NCI-H1092 (cell line): Measurements from ENCODE around the gene SLC25A42.
"Not testable (repeated sequence)": the region's sequence is repeated elsewhere in the genome, so short reads cannot be mapped to it uniquely, and the experiment has no call there.

Source experiments
- DNase-seq: peaks from one replicate; lab custom pipeline; 2025; lab: John Stamatoyannopoulos, UW

The SLC25A42 gene

GRCh38 chr19:19135713-19136112 is 71.9 kb downstream of the SLC25A42 start:
- not testable (repeated sequence) for DNase-seq

- DNase-seq, result no peak
These were observed 73.8 kb downstream of the SLC25A42 start for GRCh38 chr19:19137556-19138108.

GRCh38 chr19:19138109-19138981 is 74.6 kb downstream of the SLC25A42 start, which contains the start of gene TMEM161A:
TMEM161A (minus strand) TSS chr19:19138478; CDS start chr19:19138428, 50 bp downstream.
- peak; percentile 95 for DNase-seq

- no peak for DNase-seq
These were observed 76.1 kb downstream of the SLC25A42 start for GRCh38 chr19:19139876-19140229.

GRCh38 chr19:19140476-19140875 is 76.7 kb downstream of the SLC25A42 start:
- DNase-seq, result no peak

- no peak for DNase-seq
These were observed 78.6 kb downstream of the SLC25A42 start for GRCh38 chr19:19142347-19142746.

- no peak for DNase-seq
These were observed 81.5 kb downstream of the SLC25A42 start for GRCh38 chr19:19145281-19145680.

- peak; percentile 61 for DNase-seq
These were observed 82.2 kb downstream of the SLC25A42 start for GRCh38 chr19:19145684-19146608.

GRCh38 chr19:19146865-19147264 is 83.1 kb downstream of the SLC25A42 start:
- DNase-seq, result no peak

- no peak for DNase-seq
These were observed 83.5 kb downstream of the SLC25A42 start for GRCh38 chr19:19147344-19147743.

GRCh38 chr19:19148504-19148903 is 84.7 kb downstream of the SLC25A42 start:
- DNase-seq, result not testable (repeated sequence)

GRCh38 chr19:19149435-19149834 is 85.6 kb downstream of the SLC25A42 start:
- DNase-seq, result no peak

- DNase-seq, result no peak
These were observed 87.6 kb downstream of the SLC25A42 start for GRCh38 chr19:19151418-19151817.

- no peak for DNase-seq
These were observed 89.0 kb downstream of the SLC25A42 start for GRCh38 chr19:19152668-19153384.

GRCh38 chr19:19154768-19155494 is 91.1 kb downstream of the SLC25A42 start:
- no peak for DNase-seq

- DNase-seq, result no peak
These were observed 91.9 kb downstream of the SLC25A42 start for GRCh38 chr19:19155495-19156219.

- no peak for DNase-seq
These were observed 94.0 kb downstream of the SLC25A42 start for GRCh38 chr19:19157808-19158207.

GRCh38 chr19:19159534-19159933 is 95.7 kb downstream of the SLC25A42 start:
- DNase-seq, result no peak

GRCh38 chr19:19160461-19161035 is 96.8 kb downstream of the SLC25A42 start:
- no peak for DNase-seq

- no peak for DNase-seq
These were observed 98.7 kb downstream of the SLC25A42 start for GRCh38 chr19:19162495-19162894.
